ENCODE results near the gene FUT7. TPM values are rescaled to one million over a fixed set of nuclear protein-coding genes. Genes with fewer than 3 reads are reported as not detected.

The FUT7 gene
- total and polyA plus RNA-seq, 9 of the 15 experiments (the other 6 are each of a cell fraction or from before 2014, with no cell fraction given): not detected

DNA sequence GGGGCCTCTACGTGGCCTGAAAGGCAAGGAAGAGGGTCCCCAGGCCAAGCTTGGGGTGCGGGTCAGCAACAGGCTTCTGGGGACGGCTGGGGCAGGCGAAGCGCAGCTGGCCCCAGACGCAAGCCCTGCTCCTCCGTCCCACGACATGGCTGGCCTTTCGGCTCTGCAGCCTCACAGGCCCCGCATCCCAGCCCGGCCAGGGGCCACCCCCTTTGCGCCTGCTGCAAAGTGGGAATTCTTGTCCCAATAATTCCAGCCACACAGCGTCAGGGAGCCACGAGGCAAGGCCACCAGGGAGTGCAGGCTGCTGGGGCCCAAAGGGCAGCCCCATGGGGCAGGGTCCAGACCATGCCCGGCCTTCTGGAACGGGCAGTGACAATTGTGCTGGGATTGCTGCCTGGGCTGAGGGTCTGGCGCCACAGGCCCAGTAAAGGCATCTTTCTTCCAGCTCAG is 23.1 kb upstream of the FUT7 start:
- no TSS peak for BruUV-seq (replicated peaks)
- in situ Hi-C loops (cut with MboI): no loop called here
- Histone ChIP-seq H3K4me2 (ENCODE audit: insufficient read depth, low read length) (no peak overlapping the region), H3K9ac (ENCODE audit: insufficient read depth in 1 of 2, low read depth in 2 of 2, low read length in 2 of 2) (peak overlapping the region in 1 of 2 experiments; percentile 14; a peak in 1 of 4 replicates), H3K4me1 (replicated peaks in 1 of 2; ENCODE audit: control insufficient read depth in 2 of 2, insufficient read depth in 2 of 2, low read length in 2 of 2) (peaks cover 0 to 58% of the 10 kb centered on the region in 2 experiments; a peak in 2 of 5 replicates), H2AFZ (ENCODE audit: low read depth, low read length) (no peak overlapping the region), H3K9me1 (ENCODE audit: control insufficient read depth, insufficient read depth, low read length) (no peaks in the 10 kb centered on the region), H3K36me3 (ENCODE audit: control insufficient read depth, insufficient read depth, low read length) (no peaks in the 10 kb centered on the region), H3K27me3 (ENCODE audit: control insufficient read depth in 2 of 2, insufficient read depth in 2 of 2, low read length in 2 of 2) (no peaks in the 10 kb centered on the region), H3K79me2 (ENCODE audit: control insufficient read depth, insufficient read depth, low read length) (no peaks in the 10 kb centered on the region), H3K27ac (ENCODE audit: extremely low read depth, low read depth, low read length) (no peak overlapping the region), H4K20me1 (replicated peaks; ENCODE audit: control insufficient read depth, insufficient read depth, low read length) (peaks cover 2% of the 10 kb centered on the region), H3K4me3 (no peak overlapping the region), H3K9me3 (replicated peaks; ENCODE audit: control insufficient read depth, insufficient read depth, low read depth, low read length) (no peaks in the 10 kb centered on the region)
- ChIA-PET POLR2A (interaction anchor here (1.0 to 1.4 kb wide), 2 partner anchors 9 to 157 kb away, joined by 4 to 5 read pairs; no protein-coding TSS in a partner anchor), CTCF (ENCODE audit: low intra/inter-chr PET ratio) (no interaction called here)
- DNase-seq (ENCODE audit: extremely low read depth in 1 of 4, low spot score in 3 of 4): no peak
- FAIRE-seq: no peak
- intact Hi-C loops (cut with micrococcal nuclease): loop anchor here (5.0 kb wide), 1 partner anchor 62 kb away; no protein-coding TSS in a partner anchor
- 73% methylated on average over 14 of the region's 17 CpGs for WGBS (ENCODE audit: insufficient coverage, low coverage, missing lambda C conversion rate)
- TF ChIP-seq ZFX (CRISPR knock-in tag; IDR thresholded peaks at IDR 0.05) (0 out of 2 replicates have a peak, but pooled peaks have one; percentile 14), SRSF9 (IDR thresholded peaks at IDR 0.05; ENCODE audit: borderline replicate concordance, low read depth, low read length) (no peak)
- no peak for ATAC-seq
